ENCODE measurements around the gene NR3C2.

Gene NR3C2

GRCh38 chr4:148375584-148375983 lies 66.6 kb downstream of the NR3C2 start:
- no peaks in the 10 kb centered on the region for H3K36me3 ChIP-seq (ENCODE audit: control insufficient read depth, insufficient read depth, low read length)
- H3K4me3 ChIP-seq (ENCODE audit: insufficient read depth, low read depth, low read length, poor library complexity, severe bottlenecking): peak overlapping the region; percentile 35
- no peaks in the 10 kb centered on the region for H3K9me3 ChIP-seq (ENCODE audit: control insufficient read depth, low read length)
- H3K27ac ChIP-seq (ENCODE audit: insufficient read depth, low read length, poor library complexity, severe bottlenecking): peak overlapping the region; percentile 44
- H3K27me3 ChIP-seq (replicated peaks; ENCODE audit: control insufficient read depth, insufficient read depth, low read length, poor library complexity, severe bottlenecking): no peaks in the 10 kb centered on the region
- DNase-seq: no peak
- no peaks in the 10 kb centered on the region for H3K4me1 ChIP-seq (ENCODE audit: control insufficient read depth, insufficient read depth, low read length, poor library complexity, severe bottlenecking)

GRCh38 chr4:148373093-148373492 lies 69.1 kb downstream of the NR3C2 start:
- no peak overlapping the region for H3K4me3 ChIP-seq (ENCODE audit: insufficient read depth, low read depth, low read length, poor library complexity, severe bottlenecking)
- DNase-seq: no peak
- H3K4me1 ChIP-seq (ENCODE audit: control insufficient read depth, insufficient read depth, low read length, poor library complexity, severe bottlenecking): no peaks in the 10 kb centered on the region
- no peak overlapping the region for H3K27ac ChIP-seq (ENCODE audit: insufficient read depth, low read length, poor library complexity, severe bottlenecking)
- no peaks in the 10 kb centered on the region for H3K9me3 ChIP-seq (ENCODE audit: control insufficient read depth, low read length)
- H3K27me3 ChIP-seq (replicated peaks; ENCODE audit: control insufficient read depth, insufficient read depth, low read length, poor library complexity, severe bottlenecking): no peaks in the 10 kb centered on the region
- no peaks in the 10 kb centered on the region for H3K36me3 ChIP-seq (ENCODE audit: control insufficient read depth, insufficient read depth, low read length)

- DNase-seq: no peak
- no peak overlapping the region for H3K27ac ChIP-seq (ENCODE audit: insufficient read depth, low read length, poor library complexity, severe bottlenecking)
- H3K36me3 ChIP-seq (ENCODE audit: control insufficient read depth, insufficient read depth, low read length): no peaks in the 10 kb centered on the region
- H3K9me3 ChIP-seq (ENCODE audit: control insufficient read depth, low read length): no peaks in the 10 kb centered on the region
- H3K4me3 ChIP-seq (ENCODE audit: insufficient read depth, low read depth, low read length, poor library complexity, severe bottlenecking): no peak overlapping the region
- H3K4me1 ChIP-seq (ENCODE audit: control insufficient read depth, insufficient read depth, low read length, poor library complexity, severe bottlenecking): no peaks in the 10 kb centered on the region
- H3K27me3 ChIP-seq (replicated peaks; ENCODE audit: control insufficient read depth, insufficient read depth, low read length, poor library complexity, severe bottlenecking): no peaks in the 10 kb centered on the region
Observed at GRCh38 chr4:148369919-148370318, 72.3 kb downstream of the NR3C2 start.

GRCh38 chr4:148367756-148368155 lies 74.5 kb downstream of the NR3C2 start:
- no peak overlapping the region for H3K4me3 ChIP-seq (ENCODE audit: insufficient read depth, low read depth, low read length, poor library complexity, severe bottlenecking)
- H3K27me3 ChIP-seq (replicated peaks; ENCODE audit: control insufficient read depth, insufficient read depth, low read length, poor library complexity, severe bottlenecking): no peaks in the 10 kb centered on the region
- H3K4me1 ChIP-seq (ENCODE audit: control insufficient read depth, insufficient read depth, low read length, poor library complexity, severe bottlenecking): no peaks in the 10 kb centered on the region
- H3K36me3 ChIP-seq (ENCODE audit: control insufficient read depth, insufficient read depth, low read length): no peaks in the 10 kb centered on the region
- H3K9me3 ChIP-seq (ENCODE audit: control insufficient read depth, low read length): no peaks in the 10 kb centered on the region
- H3K27ac ChIP-seq (ENCODE audit: insufficient read depth, low read length, poor library complexity, severe bottlenecking): no peak overlapping the region
- DNase-seq: no peak

GRCh38 chr4:148366251-148366650 lies 76.0 kb downstream of the NR3C2 start:
- Histone ChIP-seq H3K4me3 (ENCODE audit: insufficient read depth, low read depth, low read length, poor library complexity, severe bottlenecking) (no peak overlapping the region), H3K4me1 (ENCODE audit: control insufficient read depth, insufficient read depth, low read length, poor library complexity, severe bottlenecking) (no peaks in the 10 kb centered on the region), H3K36me3 (ENCODE audit: control insufficient read depth, insufficient read depth, low read length) (no peaks in the 10 kb centered on the region), H3K27me3 (replicated peaks; ENCODE audit: control insufficient read depth, insufficient read depth, low read length, poor library complexity, severe bottlenecking) (no peaks in the 10 kb centered on the region), H3K9me3 (ENCODE audit: control insufficient read depth, low read length) (no peaks in the 10 kb centered on the region), H3K27ac (ENCODE audit: insufficient read depth, low read length, poor library complexity, severe bottlenecking) (no peak overlapping the region)
- no peak for DNase-seq

GRCh38 chr4:148364525-148364924 lies 77.7 kb downstream of the NR3C2 start:
- Histone ChIP-seq H3K4me1 (ENCODE audit: control insufficient read depth, insufficient read depth, low read length, poor library complexity, severe bottlenecking) (peaks cover 4% of the 10 kb centered on the region), H3K4me3 (ENCODE audit: insufficient read depth, low read depth, low read length, poor library complexity, severe bottlenecking) (no peak overlapping the region), H3K27ac (ENCODE audit: insufficient read depth, low read length, poor library complexity, severe bottlenecking) (no peak overlapping the region), H3K36me3 (ENCODE audit: control insufficient read depth, insufficient read depth, low read length) (no peaks in the 10 kb centered on the region), H3K27me3 (replicated peaks; ENCODE audit: control insufficient read depth, insufficient read depth, low read length, poor library complexity, severe bottlenecking) (no peaks in the 10 kb centered on the region), H3K9me3 (ENCODE audit: control insufficient read depth, low read length) (no peaks in the 10 kb centered on the region)
- DNase-seq: no peak

GRCh38 chr4:148359769-148360168 lies 82.4 kb downstream of the NR3C2 start:
- Histone ChIP-seq H3K9me3 (ENCODE audit: control insufficient read depth, low read length) (no peaks in the 10 kb centered on the region), H3K27ac (ENCODE audit: insufficient read depth, low read length, poor library complexity, severe bottlenecking) (no peak overlapping the region), H3K36me3 (ENCODE audit: control insufficient read depth, insufficient read depth, low read length) (no peaks in the 10 kb centered on the region), H3K27me3 (replicated peaks; ENCODE audit: control insufficient read depth, insufficient read depth, low read length, poor library complexity, severe bottlenecking) (no peaks in the 10 kb centered on the region), H3K4me1 (ENCODE audit: control insufficient read depth, insufficient read depth, low read length, poor library complexity, severe bottlenecking) (peaks cover 5% of the 10 kb centered on the region), H3K4me3 (ENCODE audit: insufficient read depth, low read depth, low read length, poor library complexity, severe bottlenecking) (no peak overlapping the region)
- DNase-seq: no peak

- Histone ChIP-seq H3K36me3 (ENCODE audit: control insufficient read depth, insufficient read depth, low read length) (no peaks in the 10 kb centered on the region), H3K9me3 (ENCODE audit: control insufficient read depth, low read length) (no peaks in the 10 kb centered on the region), H3K4me1 (ENCODE audit: control insufficient read depth, insufficient read depth, low read length, poor library complexity, severe bottlenecking) (peaks cover 5% of the 10 kb centered on the region), H3K27ac (ENCODE audit: insufficient read depth, low read length, poor library complexity, severe bottlenecking) (no peak overlapping the region), H3K4me3 (ENCODE audit: insufficient read depth, low read depth, low read length, poor library complexity, severe bottlenecking) (peak overlapping the region; percentile 5), H3K27me3 (replicated peaks; ENCODE audit: control insufficient read depth, insufficient read depth, low read length, poor library complexity, severe bottlenecking) (no peaks in the 10 kb centered on the region)
- no peak for DNase-seq
Observed at GRCh38 chr4:148355442-148356123, 86.6 kb downstream of the NR3C2 start.

- Histone ChIP-seq H3K9me3 (ENCODE audit: control insufficient read depth, low read length) (no peaks in the 10 kb centered on the region), H3K27me3 (replicated peaks; ENCODE audit: control insufficient read depth, insufficient read depth, low read length, poor library complexity, severe bottlenecking) (no peaks in the 10 kb centered on the region), H3K27ac (ENCODE audit: insufficient read depth, low read length, poor library complexity, severe bottlenecking) (no peak overlapping the region), H3K36me3 (ENCODE audit: control insufficient read depth, insufficient read depth, low read length) (no peaks in the 10 kb centered on the region), H3K4me3 (ENCODE audit: insufficient read depth, low read depth, low read length, poor library complexity, severe bottlenecking) (no peak overlapping the region), H3K4me1 (ENCODE audit: control insufficient read depth, insufficient read depth, low read length, poor library complexity, severe bottlenecking) (no peaks in the 10 kb centered on the region)
- DNase-seq: no peak
Observed at GRCh38 chr4:148354186-148354585, 88.0 kb downstream of the NR3C2 start.

GRCh38 chr4:148353571-148353970 lies 88.6 kb downstream of the NR3C2 start:
- Histone ChIP-seq H3K9me3 (ENCODE audit: control insufficient read depth, low read length) (no peaks in the 10 kb centered on the region), H3K4me1 (ENCODE audit: control insufficient read depth, insufficient read depth, low read length, poor library complexity, severe bottlenecking) (no peaks in the 10 kb centered on the region), H3K36me3 (ENCODE audit: control insufficient read depth, insufficient read depth, low read length) (no peaks in the 10 kb centered on the region), H3K27ac (ENCODE audit: insufficient read depth, low read length, poor library complexity, severe bottlenecking) (no peak overlapping the region), H3K27me3 (replicated peaks; ENCODE audit: control insufficient read depth, insufficient read depth, low read length, poor library complexity, severe bottlenecking) (no peaks in the 10 kb centered on the region), H3K4me3 (ENCODE audit: insufficient read depth, low read depth, low read length, poor library complexity, severe bottlenecking) (no peak overlapping the region)
- DNase-seq: no peak

All from effector memory CD4-positive, alpha-beta T cell (primary cell).